ENCODE data around the gene DMWD.

DMWD gene

GRCh38 chr19:45792470-45793177 is at the start of gene DMWD:
TSS of gene DMWD (minus strand) at chr19:45792845. CDS start at chr19:45792756, 89 bp downstream.
- peak; percentile 99 to 100 for DNase-seq

- DNase-seq: no peak
These were observed 49.6 kb upstream of the DMWD start for GRCh38 chr19:45842198-45842597.

- DNase-seq: no peak
These were observed 42.3 kb upstream of the DMWD start for GRCh38 chr19:45834970-45835369.

- no peak for DNase-seq
These were observed 36.3 kb upstream of the DMWD start for GRCh38 chr19:45828945-45829344.

GRCh38 chr19:45828523-45828922 is 35.9 kb upstream of the DMWD start:
- no peak for DNase-seq

GRCh38 chr19:45827459-45828093 is 34.9 kb upstream of the DMWD start:
- DNase-seq: no peak

- no peak for DNase-seq
These were observed 34.3 kb upstream of the DMWD start for GRCh38 chr19:45826934-45827333.

- no peak for DNase-seq
These were observed 33.6 kb upstream of the DMWD start for GRCh38 chr19:45825917-45826893.

GRCh38 chr19:45825263-45825605 is 32.6 kb upstream of the DMWD start:
- no peak for DNase-seq

GRCh38 chr19:45824531-45825262 is 32.1 kb upstream of the DMWD start:
- DNase-seq: no peak

- no peak for DNase-seq
These were observed 31.4 kb upstream of the DMWD start for GRCh38 chr19:45824041-45824471.

- DNase-seq: no peak
These were observed 30.5 kb upstream of the DMWD start for GRCh38 chr19:45823182-45823581.

- no peak for DNase-seq
These were observed 30.1 kb upstream of the DMWD start for GRCh38 chr19:45822716-45823115.

- no peak for DNase-seq
These were observed 28.9 kb upstream of the DMWD start for GRCh38 chr19:45821570-45821969.

- no peak for DNase-seq
These were observed 28.5 kb upstream of the DMWD start for GRCh38 chr19:45821103-45821521.

- DNase-seq: no peak
These were observed 27.9 kb upstream of the DMWD start for GRCh38 chr19:45820413-45821102.

GRCh38 chr19:45819769-45820168 is 27.1 kb upstream of the DMWD start:
- no peak for DNase-seq

- DNase-seq: no peak
These were observed 25.2 kb upstream of the DMWD start for GRCh38 chr19:45817725-45818301.

- DNase-seq: peak; percentile 92 to 96
These were observed 24.5 kb upstream of the DMWD start for GRCh38 chr19:45817010-45817724.

- DNase-seq: no peak
These were observed 23.8 kb upstream of the DMWD start for GRCh38 chr19:45816236-45817009.
